GM12892 (cell line): ENCODE measurements around the gene BUD13.

ENCODE experiments used
- POLR2A ChIP-seq: IDR thresholded peaks from 2 replicates; pipeline ENCODE4 v1.6.1; 2011; ENCODE audit warnings: low read depth, low read length, control low read depth
- TAF1 ChIP-seq: IDR thresholded peaks from 2 replicates; pipeline ENCODE4 v1.6.1; 2011; ENCODE audit warnings: low read depth, mild to moderate bottlenecking, control low read depth, low read length, borderline replicate concordance

DNA sequence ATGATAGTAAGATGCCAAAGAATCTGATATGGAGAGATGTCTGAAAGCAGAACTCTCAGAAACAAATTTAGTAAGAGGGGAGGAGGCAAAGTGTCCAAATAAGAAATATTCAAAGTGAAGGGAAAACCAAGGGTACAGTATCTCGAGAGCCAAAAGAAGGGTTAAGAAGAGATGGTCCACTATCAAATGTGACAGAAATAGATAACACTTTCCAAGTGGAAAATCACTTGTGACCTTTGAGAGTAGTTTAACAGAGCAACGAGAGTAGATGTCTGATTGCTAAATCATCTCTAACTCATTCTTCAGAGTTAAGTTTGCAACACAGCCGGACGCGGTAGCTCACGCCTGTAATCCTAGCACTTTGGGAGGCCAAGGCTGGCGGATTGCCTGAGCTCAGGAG is 4.3 kb upstream of the BUD13 start:
- TF ChIP-seq TAF1 = no peak
- TF ChIP-seq POLR2A = no peak
